Measurements from ENCODE around the gene ANK3. TPM values are rescaled to one million over a fixed set of nuclear protein-coding genes. Genes with fewer than 3 reads are reported as not detected.

Gene ANK3
- total RNA-seq, 1 experiment from 2014 or later = 15.3 TPM

DNA sequence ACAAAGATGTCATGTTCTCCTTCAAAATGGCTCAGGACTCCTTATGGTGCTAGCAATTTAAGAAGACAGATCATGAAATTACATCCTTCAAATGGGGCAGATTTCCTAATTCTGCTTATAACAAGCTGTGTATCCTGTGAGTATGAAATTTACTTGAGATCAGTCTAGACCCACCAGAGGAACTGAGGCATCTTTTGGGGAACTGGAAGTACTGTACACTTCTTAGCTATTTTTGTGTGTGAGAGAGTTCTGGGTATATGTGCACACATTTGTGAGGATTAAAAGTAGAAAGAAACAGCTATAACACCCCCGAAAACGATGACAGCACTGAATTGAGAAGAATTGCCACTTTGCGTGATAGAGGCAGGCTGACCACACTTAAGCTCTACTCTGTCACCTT lies 296.4 kb downstream of the ANK3 start (continued):
- no peak for TF ChIP-seq ZBTB33 (IDR thresholded peaks at IDR 0.05; ENCODE audit: extremely low read depth, insufficient replicate concordance, low read length)

DNA sequence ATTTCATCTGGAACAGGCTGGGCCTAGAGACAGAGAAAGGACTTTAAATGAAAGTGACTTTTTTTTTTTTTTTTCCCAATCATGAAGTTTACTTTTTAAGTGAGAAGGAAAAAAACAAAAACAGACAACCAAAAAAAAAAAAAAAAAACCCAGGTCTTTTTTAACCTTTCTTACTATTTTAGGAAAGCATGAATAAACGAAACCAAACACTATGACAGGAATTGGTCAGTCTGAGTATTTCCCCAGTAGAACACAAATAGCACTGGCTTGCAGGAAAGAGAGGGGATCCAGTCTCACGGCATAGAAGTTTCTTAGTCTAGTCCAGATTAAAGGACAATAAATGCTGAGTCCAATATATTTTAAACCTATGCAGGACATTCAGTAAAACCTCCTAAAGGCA lies 302.8 kb downstream of the ANK3 start:
- TF ChIP-seq EZH2 (IDR thresholded peaks at IDR 0.05) (no peak), MAX (IDR thresholded peaks at IDR 0.05) (no peak), SP1 (IDR thresholded peaks at IDR 0.05; ENCODE audit: low read depth) (no peak), ZBTB33 (IDR thresholded peaks at IDR 0.05; ENCODE audit: extremely low read depth, insufficient replicate concordance, low read length) (no peak), CEBPB (IDR thresholded peaks at IDR 0.05; ENCODE audit: low read depth) (no peak), RAD21 (IDR thresholded peaks at IDR 0.05; ENCODE audit: low read depth) (no peak), FOSL1 (IDR thresholded peaks at IDR 0.05; ENCODE audit: low read depth) (no peak), POLR2A (IDR thresholded peaks at IDR 0.05; ENCODE audit: borderline replicate concordance, extremely low read depth, insufficient read depth, insufficient read length) (no peak), TCF7L2 (IDR thresholded peaks at IDR 0.05; ENCODE audit: borderline replicate concordance, extremely low read depth, insufficient read depth, insufficient read length) (no peak), REST (IDR thresholded peaks at IDR 0.05; ENCODE audit: low read depth) (no peak), YY1 (IDR thresholded peaks at IDR 0.05; ENCODE audit: extremely low read depth, insufficient replicate concordance, low read depth, low read length) (no peak), CBX3 (IDR thresholded peaks at IDR 0.05; ENCODE audit: low read depth) (no peak)
- TF ChIP-seq, protein P1, sequence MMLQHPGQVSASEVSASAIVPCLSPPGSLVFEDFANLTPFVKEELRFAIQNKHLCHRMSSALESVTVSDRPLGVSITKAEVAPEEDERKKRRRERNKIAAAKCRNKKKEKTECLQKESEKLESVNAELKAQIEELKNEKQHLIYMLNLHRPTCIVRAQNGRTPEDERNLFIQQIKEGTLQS (IDR thresholded peaks at IDR 0.05) = no peak
- TF ChIP-seq, protein P2, sequence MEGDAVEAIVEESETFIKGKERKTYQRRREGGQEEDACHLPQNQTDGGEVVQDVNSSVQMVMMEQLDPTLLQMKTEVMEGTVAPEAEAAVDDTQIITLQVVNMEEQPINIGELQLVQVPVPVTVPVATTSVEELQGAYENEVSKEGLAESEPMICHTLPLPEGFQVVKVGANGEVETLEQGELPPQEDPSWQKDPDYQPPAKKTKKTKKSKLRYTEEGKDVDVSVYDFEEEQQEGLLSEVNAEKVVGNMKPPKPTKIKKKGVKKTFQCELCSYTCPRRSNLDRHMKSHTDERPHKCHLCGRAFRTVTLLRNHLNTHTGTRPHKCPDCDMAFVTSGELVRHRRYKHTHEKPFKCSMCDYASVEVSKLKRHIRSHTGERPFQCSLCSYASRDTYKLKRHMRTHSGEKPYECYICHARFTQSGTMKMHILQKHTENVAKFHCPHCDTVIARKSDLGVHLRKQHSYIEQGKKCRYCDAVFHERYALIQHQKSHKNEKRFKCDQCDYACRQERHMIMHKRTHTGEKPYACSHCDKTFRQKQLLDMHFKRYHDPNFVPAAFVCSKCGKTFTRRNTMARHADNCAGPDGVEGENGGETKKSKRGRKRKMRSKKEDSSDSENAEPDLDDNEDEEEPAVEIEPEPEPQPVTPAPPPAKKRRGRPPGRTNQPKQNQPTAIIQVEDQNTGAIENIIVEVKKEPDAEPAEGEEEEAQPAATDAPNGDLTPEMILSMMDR (IDR thresholded peaks at IDR 0.05 in 2 of 3, conservative IDR thresholded peaks at IDR 0.05 in 1 of 3; ENCODE audit: borderline replicate concordance in 1 of 3, insufficient read depth in 1 of 3, low read depth in 2 of 3, low read length in 2 of 3) = no peak
- intact Hi-C loops (cut with micrococcal nuclease) = no loop called here
- no peaks in the 10 kb centered on the region for H3K9me2 ChIP-seq (ENCODE audit: insufficient read depth)
- ChIA-PET RAD21 (ENCODE audit: low non-redundant PET in 1 of 2, low total read pairs in 2 of 2, uncharacterized antibody in 2 of 2, unreplicated experiment in 2 of 2) (no interaction called here), CTCF (no interaction called here), POLR2A (no interaction called here)
- no peak overlapping the region for H3K9ac ChIP-seq (ENCODE audit: low read length)
- BruUV-seq (replicated peaks) = no TSS peak
- no peaks in the 10 kb centered on the region for H3K9me3 ChIP-seq (ENCODE audit: control insufficient read depth in 1 of 2, insufficient read depth in 1 of 2, low read depth in 1 of 2, low read length in 2 of 2)
- no peaks in the 10 kb centered on the region for H3K36me3 ChIP-seq (ENCODE audit: control insufficient read depth in 1 of 2, insufficient read depth in 2 of 2, low read length in 2 of 2)
- H4K20me1 ChIP-seq (ENCODE audit: insufficient read depth) = no peaks in the 10 kb centered on the region
- H3K27me3 ChIP-seq (ENCODE audit: insufficient read depth, low read length) = no peaks in the 10 kb centered on the region
- no peak overlapping the region for H3K4me3 ChIP-seq (replicated peaks in 1 of 2; ENCODE audit: low read depth in 1 of 2, low read length in 2 of 2)
- no peak overlapping the region for H3K27ac ChIP-seq (ENCODE audit: low read depth, low read length)
- no peak overlapping the region for H2AFZ ChIP-seq (ENCODE audit: low read depth, low read length, poor library complexity, severe bottlenecking)
- peaks cover 4 to 10% of the 10 kb centered on the region in 2 experiments; a peak in 3 of 4 replicates for H3K4me1 ChIP-seq (ENCODE audit: control insufficient read depth in 1 of 2, insufficient read depth in 2 of 2, low read length in 2 of 2)
- DNase-seq (ENCODE audit: low read depth, low spot score) (no peak), ATAC-seq (no peak)
- H3K4me2 ChIP-seq (ENCODE audit: low read length) = no peak overlapping the region
- H3K79me2 ChIP-seq (ENCODE audit: insufficient read depth, low read length) = no peaks in the 10 kb centered on the region
